Effector CD8-positive, alpha-beta T cell (primary cell): ENCODE data around the gene CAPZA1.

Experiments used
- DNase-seq: peaks from one replicate; lab custom pipeline; 2025; lab: John Stamatoyannopoulos, UW

Gene CAPZA1

GRCh38 chr1:112701227-112702066 lies 81.8 kb downstream of the CAPZA1 start:
- DNase-seq = no peak

- no peak for DNase-seq
Measured at GRCh38 chr1:112702067-112702395, 82.4 kb downstream of the CAPZA1 start.

- no peak for DNase-seq
Measured at GRCh38 chr1:112702420-112703261, 83.0 kb downstream of the CAPZA1 start.

- DNase-seq = no peak
Measured at GRCh38 chr1:112703706-112704105, 84.1 kb downstream of the CAPZA1 start.

- DNase-seq = no peak
Measured at GRCh38 chr1:112704391-112704933, 84.8 kb downstream of the CAPZA1 start.

GRCh38 chr1:112704934-112705627 lies 85.4 kb downstream of the CAPZA1 start:
- no peak for DNase-seq

GRCh38 chr1:112706505-112707220 lies 87.0 kb downstream of the CAPZA1 start, which contains the start of gene RHOC:
Gene RHOC, minus strand, starts transcription at chr1:112707127. Its CDS starts 3,328 bp downstream, at chr1:112703799.
- peak; percentile 27 for DNase-seq

GRCh38 chr1:112707221-112708001 lies 87.8 kb downstream of the CAPZA1 start:
- DNase-seq = peak; percentile 36

- no peak for DNase-seq
Measured at GRCh38 chr1:112708002-112708448, 88.4 kb downstream of the CAPZA1 start.

GRCh38 chr1:112708489-112708888 lies 88.9 kb downstream of the CAPZA1 start:
- DNase-seq = no peak

GRCh38 chr1:112710159-112710558 lies 90.5 kb downstream of the CAPZA1 start:
- no peak for DNase-seq

- DNase-seq = no peak
Measured at GRCh38 chr1:112710586-112710985, 91.0 kb downstream of the CAPZA1 start.

GRCh38 chr1:112711041-112711440 lies 91.4 kb downstream of the CAPZA1 start:
- no peak for DNase-seq

- DNase-seq = no peak
Measured at GRCh38 chr1:112711670-112712069, 92.0 kb downstream of the CAPZA1 start.

- no peak for DNase-seq
Measured at GRCh38 chr1:112712191-112712590, 92.6 kb downstream of the CAPZA1 start.

- no peak for DNase-seq
Measured at GRCh38 chr1:112712701-112713128, 93.1 kb downstream of the CAPZA1 start.

GRCh38 chr1:112713466-112714312 lies 94.1 kb downstream of the CAPZA1 start:
- DNase-seq = no peak

GRCh38 chr1:112714313-112715263 lies 95.0 kb downstream of the CAPZA1 start:
- peak; percentile 28 for DNase-seq
